ENCODE data around the gene RAB3IL1.

DNA sequence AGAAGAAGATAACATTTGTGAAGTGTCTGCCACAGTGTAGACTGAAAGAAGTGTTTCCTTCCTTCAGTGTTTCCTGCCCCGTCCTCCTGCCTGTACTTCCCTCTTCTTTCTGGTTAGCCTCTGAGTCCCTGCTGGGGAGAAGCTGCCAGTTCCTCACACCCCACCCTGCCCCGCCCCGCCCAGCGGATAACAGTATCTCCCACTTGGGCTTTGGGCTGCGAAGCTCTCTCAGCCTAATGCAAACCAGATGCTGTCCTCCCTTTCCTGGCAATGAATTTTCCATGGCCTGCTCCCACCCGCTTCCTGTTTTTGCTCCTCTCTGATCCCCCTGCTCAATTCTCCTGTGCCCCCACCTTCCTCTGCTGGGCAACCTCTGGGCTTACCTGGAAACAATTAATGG is 5.2 kb upstream of the RAB3IL1 start:
- TF ChIP-seq, protein P1, sequence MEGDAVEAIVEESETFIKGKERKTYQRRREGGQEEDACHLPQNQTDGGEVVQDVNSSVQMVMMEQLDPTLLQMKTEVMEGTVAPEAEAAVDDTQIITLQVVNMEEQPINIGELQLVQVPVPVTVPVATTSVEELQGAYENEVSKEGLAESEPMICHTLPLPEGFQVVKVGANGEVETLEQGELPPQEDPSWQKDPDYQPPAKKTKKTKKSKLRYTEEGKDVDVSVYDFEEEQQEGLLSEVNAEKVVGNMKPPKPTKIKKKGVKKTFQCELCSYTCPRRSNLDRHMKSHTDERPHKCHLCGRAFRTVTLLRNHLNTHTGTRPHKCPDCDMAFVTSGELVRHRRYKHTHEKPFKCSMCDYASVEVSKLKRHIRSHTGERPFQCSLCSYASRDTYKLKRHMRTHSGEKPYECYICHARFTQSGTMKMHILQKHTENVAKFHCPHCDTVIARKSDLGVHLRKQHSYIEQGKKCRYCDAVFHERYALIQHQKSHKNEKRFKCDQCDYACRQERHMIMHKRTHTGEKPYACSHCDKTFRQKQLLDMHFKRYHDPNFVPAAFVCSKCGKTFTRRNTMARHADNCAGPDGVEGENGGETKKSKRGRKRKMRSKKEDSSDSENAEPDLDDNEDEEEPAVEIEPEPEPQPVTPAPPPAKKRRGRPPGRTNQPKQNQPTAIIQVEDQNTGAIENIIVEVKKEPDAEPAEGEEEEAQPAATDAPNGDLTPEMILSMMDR (IDR thresholded peaks at IDR 0.05; ENCODE audit: insufficient read depth, low read length, poor library complexity, severe bottlenecking), result no peak
- TF ChIP-seq EZH2phosphoT487 (conservative IDR thresholded peaks at IDR 0.05; ENCODE audit: low read length), result no peak

Data from SU-DHL-6 (cell line).